Astrocyte of the spinal cord (primary cell): ENCODE results near the gene APC2.

ENCODE experiments used
- DNase-seq: peaks from one replicate; pipeline ENCODE4 v3.0.0; 2011; ENCODE audit warnings: low read depth, low spot score
- H3K4me3 ChIP-seq: 2 replicates; pipeline ENCODE4 v1.5.1; 2011; ENCODE audit warnings: low read depth, mild to moderate bottlenecking, low read length, moderate library complexity
- in situ Hi-C: cut with HindIII; loops from 2 replicates; pipeline ENCODE4 v1.10.0; 2017; ENCODE audit warnings: low sequenced_read_pairs
- TF ChIP-seq, protein P1 (sequence below): IDR thresholded peaks from 2 replicates; pipeline ENCODE4 v1.5.1; 2012; ENCODE audit warnings: low read depth, mild to moderate bottlenecking, low read length, inconsistent platforms

Gene APC2

DNA sequence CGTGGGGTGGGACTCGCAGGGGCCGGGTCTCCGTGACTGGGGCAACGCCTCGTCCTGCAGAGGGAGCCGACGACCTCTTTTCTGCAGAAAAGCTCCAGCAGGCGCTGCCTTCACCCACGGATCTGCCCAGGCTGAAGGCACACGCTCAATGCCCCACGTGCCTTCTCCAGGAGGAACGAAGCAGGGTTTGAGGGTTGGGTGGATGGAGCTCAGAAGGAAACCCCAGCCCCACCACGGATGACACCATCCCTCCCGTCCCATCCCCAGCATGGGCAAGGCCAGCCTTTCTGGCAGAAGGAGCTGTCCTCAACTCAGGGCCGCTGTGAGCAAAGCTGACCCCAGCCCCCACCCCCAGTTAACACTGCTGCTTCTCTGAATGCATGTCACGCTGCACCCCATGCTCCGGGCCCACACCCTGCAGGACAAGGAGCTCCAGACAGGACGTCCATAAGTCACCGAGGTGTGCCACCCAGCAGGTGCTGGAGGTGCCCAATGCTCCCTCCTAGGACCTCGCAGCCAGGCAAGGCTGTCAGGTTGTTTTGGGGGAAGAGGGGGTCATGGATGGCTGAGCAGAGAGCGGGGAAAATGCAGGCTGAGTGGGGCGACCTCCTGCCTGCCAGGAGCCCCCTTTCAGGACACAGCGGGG is 21.7 kb downstream of the APC2 start:
- no peak overlapping the region for H3K4me3 ChIP-seq
- in situ Hi-C loops: no loop called here
- TF ChIP-seq, protein P1, sequence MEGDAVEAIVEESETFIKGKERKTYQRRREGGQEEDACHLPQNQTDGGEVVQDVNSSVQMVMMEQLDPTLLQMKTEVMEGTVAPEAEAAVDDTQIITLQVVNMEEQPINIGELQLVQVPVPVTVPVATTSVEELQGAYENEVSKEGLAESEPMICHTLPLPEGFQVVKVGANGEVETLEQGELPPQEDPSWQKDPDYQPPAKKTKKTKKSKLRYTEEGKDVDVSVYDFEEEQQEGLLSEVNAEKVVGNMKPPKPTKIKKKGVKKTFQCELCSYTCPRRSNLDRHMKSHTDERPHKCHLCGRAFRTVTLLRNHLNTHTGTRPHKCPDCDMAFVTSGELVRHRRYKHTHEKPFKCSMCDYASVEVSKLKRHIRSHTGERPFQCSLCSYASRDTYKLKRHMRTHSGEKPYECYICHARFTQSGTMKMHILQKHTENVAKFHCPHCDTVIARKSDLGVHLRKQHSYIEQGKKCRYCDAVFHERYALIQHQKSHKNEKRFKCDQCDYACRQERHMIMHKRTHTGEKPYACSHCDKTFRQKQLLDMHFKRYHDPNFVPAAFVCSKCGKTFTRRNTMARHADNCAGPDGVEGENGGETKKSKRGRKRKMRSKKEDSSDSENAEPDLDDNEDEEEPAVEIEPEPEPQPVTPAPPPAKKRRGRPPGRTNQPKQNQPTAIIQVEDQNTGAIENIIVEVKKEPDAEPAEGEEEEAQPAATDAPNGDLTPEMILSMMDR: no peak
- DNase-seq: no peak

DNA sequence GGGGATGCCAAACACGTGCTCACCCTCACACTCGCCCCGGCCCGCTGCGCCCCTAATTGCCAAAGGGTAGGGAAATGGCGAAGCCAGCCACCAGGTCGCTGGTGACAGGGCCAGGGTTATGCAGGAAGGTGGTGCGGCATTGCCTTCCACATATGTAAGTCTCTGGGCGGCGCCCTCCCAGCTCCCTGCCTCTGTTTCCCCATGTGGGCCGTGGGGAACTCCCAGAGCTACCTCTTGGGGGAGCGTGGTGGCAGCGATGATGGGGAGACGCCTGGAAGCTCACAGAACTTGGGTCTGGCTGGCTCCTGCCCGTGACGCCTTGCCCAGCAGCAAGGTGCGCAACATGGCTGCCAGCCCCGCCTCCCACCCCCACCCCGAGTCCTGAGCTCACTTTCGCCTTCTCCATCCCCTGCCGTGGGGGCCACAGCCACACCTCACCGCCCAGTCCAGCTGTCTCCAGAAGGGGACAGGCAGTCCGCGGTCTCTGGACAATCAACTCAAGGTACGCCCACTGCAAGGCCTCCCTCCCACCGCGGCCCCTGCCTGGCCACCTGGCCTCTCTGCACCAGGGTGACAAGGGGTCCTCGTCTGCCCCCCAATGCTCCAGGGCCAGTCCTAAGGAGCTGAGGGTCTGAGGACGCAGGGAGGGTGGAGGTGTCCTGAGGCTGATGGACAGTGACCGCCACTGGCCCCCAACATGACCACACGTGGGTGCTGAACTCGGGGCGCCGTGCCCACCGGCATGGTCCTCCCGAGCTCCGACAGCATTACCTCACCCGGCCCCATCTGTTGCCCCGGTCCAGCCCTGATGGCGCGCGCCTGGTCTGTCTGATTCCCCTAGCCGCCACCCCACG is 22.5 kb downstream of the APC2 start:
- DNase-seq: no peak
- in situ Hi-C loops: no loop called here
- TF ChIP-seq, protein P1: no peak
- no peak overlapping the region for H3K4me3 ChIP-seq

DNA sequence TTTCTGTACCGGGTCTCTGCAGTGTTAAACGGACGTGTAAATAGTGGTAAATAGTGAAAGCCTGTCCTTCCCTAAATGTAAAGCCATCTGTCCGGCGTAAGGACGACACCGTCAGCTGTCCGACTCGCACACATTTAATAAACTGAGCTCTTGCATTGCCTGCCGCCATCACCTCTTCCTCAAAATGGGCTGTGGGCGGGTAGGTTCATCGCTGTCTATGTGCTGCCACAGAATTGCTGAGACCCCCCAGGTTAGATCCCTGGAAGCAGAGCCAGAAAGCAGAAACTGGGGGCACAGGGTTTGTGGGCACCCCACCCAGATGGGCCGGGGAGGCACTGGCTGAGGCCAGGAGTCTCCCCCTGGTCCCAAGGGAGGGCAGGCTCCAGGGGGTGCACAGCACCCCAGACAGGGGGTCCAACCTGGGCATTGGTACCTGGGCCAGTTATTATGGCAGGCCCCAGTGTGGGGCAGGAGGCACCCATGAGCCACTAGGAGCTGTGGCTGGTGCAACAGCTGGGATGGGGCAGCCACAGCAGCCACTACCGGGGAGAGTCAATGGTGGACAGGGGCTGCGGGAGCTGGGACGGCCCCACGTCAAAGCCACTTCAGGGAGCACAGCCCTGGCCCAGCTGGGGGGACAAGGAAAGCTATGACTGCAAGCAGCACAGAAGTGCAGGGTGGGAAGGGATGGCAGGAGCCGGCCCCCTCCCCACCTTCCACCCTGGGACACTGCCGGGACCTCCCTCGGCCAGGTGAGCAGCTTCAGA is 23.3 kb downstream of the APC2 start:
- in situ Hi-C loops: no loop called here

DNA sequence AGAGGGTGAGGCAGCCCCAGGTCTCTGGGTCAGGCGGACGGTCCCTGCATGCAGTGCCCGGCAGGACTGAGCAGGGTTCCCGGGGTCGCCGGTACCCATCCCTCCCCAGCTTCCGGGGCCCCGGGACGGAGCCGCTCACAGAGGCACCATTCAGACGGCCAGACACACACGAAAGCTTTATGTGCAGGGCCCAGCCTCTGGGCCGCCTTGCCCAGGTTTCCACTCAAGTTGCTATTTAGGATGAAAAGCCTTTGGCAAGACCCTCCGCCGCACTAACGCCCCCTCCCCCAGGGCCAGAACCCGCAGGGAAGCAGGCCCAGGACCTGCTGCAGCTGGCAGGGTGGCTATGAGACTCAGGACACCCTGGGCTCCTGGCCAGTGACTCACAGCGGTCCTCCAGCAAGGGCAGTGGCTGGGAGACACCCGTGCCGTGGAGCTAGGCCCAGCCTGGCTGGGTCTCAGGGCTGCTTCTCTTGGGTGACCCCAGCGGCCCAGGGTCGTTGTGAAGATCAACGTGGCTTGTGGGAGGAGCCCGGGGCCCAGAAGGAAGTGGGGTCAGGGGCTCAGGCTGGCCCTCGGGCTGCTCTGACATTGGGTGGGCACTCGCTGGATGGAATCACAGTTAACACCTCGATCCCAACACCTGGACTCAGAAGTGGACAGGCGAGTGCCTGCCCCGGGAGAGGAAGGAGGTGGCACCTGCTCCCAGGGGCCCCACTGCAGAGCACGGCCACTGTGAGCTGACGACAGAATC is 24.3 kb downstream of the APC2 start:
- in situ Hi-C loops: no loop called here
- TF ChIP-seq, protein P1: no peak
- DNase-seq: peak; percentile 22
- H3K4me3 ChIP-seq: no peak overlapping the region

More for the DNA sequence above, 23.3 kb downstream of the APC2 start:
- no peak overlapping the region for H3K4me3 ChIP-seq
- DNase-seq: no peak
- TF ChIP-seq, protein P1: no peak

DNA sequence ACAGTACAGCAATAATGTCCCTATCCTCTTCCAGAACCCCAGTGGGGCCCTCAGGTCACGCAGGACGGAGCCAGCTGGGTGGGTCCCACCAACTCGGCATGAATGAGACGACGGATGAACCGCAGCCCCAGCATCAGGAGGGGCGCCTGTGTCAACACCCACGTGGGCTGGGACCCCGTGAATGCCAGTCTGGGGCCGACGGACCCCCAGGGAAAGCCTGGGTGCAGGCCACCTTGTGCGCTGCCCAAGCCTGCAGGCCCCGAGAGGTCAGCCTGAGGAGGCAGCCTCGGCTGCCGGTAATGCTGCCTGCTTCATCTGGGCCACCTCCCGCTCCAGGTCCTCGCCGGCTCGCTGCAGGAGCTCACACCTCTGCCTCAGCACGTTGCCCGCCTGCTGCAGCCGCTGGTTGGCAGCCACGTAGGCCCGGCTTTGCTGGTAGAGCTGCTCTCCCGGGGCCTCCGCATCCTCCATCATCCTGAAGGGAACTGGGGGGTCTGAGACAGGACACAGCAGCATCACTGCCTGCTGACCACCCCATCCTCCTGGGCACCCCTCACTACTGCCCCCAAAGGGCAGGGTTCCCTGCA is 24.9 kb downstream of the APC2 start:
- DNase-seq: no peak
- in situ Hi-C loops: no loop called here
- no peak overlapping the region for H3K4me3 ChIP-seq
- TF ChIP-seq, protein P1: no peak
